Activated T-cell treated with anti-CD3 and anti-CD28 coated beads, Interleukin-2, amount 50 U/mL, for 1 hour (primary cell): ENCODE results near the gene SEPTIN6.
A peak's percentile ranks its signal among the peaks of the same experiment; 100 is the strongest.
"Not testable (repeated sequence)": the region's sequence is repeated elsewhere in the genome, so short reads cannot be mapped to it uniquely, and the experiment has no call there.

Experiments
- DNase-seq: peaks from one replicate; pipeline ENCODE4 v3.0.0-alpha.2; 2020

Gene SEPTIN6

GRCh38 chrX:119690921-119691716 lies 1.8 kb downstream of the SEPTIN6 start:
- peak; percentile 72 for DNase-seq

- peak; percentile 43 for DNase-seq
These were observed 4.1 kb downstream of the SEPTIN6 start for GRCh38 chrX:119688911-119689321.

GRCh38 chrX:119687661-119688413 lies 5.1 kb downstream of the SEPTIN6 start:
- DNase-seq = no peak

GRCh38 chrX:119686087-119686691 lies 6.8 kb downstream of the SEPTIN6 start:
- DNase-seq = peak; percentile 50

GRCh38 chrX:119685225-119686066 lies 7.5 kb downstream of the SEPTIN6 start:
- peak; percentile 63 for DNase-seq

- DNase-seq = no peak
These were observed 8.1 kb downstream of the SEPTIN6 start for GRCh38 chrX:119684916-119685224.

GRCh38 chrX:119684312-119684711 lies 8.7 kb downstream of the SEPTIN6 start:
- peak; percentile 38 for DNase-seq

- DNase-seq = peak; percentile 47
These were observed 10.7 kb downstream of the SEPTIN6 start for GRCh38 chrX:119682019-119682989.

GRCh38 chrX:119677654-119677981 lies 15.3 kb downstream of the SEPTIN6 start:
- peak; percentile 35 for DNase-seq

- DNase-seq = no peak
These were observed 15.9 kb downstream of the SEPTIN6 start for GRCh38 chrX:119676949-119677653.

- DNase-seq = no peak
These were observed 19.6 kb downstream of the SEPTIN6 start for GRCh38 chrX:119673336-119673735.

GRCh38 chrX:119672426-119672825 lies 20.5 kb downstream of the SEPTIN6 start:
- DNase-seq = no peak

- no peak for DNase-seq
These were observed 23.4 kb downstream of the SEPTIN6 start for GRCh38 chrX:119669424-119670037.

- no peak for DNase-seq
These were observed 25.7 kb downstream of the SEPTIN6 start for GRCh38 chrX:119667111-119667878.

GRCh38 chrX:119664877-119665276 lies 28.1 kb downstream of the SEPTIN6 start:
- not testable (repeated sequence) for DNase-seq

- no peak for DNase-seq
These were observed 31.5 kb downstream of the SEPTIN6 start for GRCh38 chrX:119661486-119661885.

- DNase-seq = no peak
These were observed 33.4 kb downstream of the SEPTIN6 start for GRCh38 chrX:119659522-119659921.

GRCh38 chrX:119655125-119655524 lies 37.8 kb downstream of the SEPTIN6 start:
- peak; percentile 67 for DNase-seq

- peak; percentile 46 for DNase-seq
These were observed 38.8 kb downstream of the SEPTIN6 start for GRCh38 chrX:119654112-119654531.

- no peak for DNase-seq
These were observed 44.6 kb downstream of the SEPTIN6 start for GRCh38 chrX:119648421-119648775.
